GM10248 (cell line): ENCODE measurements around the gene BRD3.

Experiments
- CTCF ChIA-PET: fragments of 300-600 bp; sonication (Branson Sonifier 250); formaldehyde crosslinking; extraction: SDS; loops from one replicate; lab custom pipeline; 2021; ENCODE audit warnings: antibody characterized with exemption; lab: Yijun Ruan, JAX
- POLR2A ChIA-PET: fragments of 350-650 bp; sonication (Branson Sonifier 250); formaldehyde crosslinking; extraction: SDS; loops from one replicate; lab custom pipeline; 2020; ENCODE audit warnings: antibody characterized with exemption; lab: Yijun Ruan, JAX
- DNase-seq: peaks from one replicate; pipeline ENCODE4 v3.0.0; 2012; ENCODE audit errors: extremely low spot score
- TF ChIP-seq, protein P1 (sequence below): IDR thresholded peaks from 2 replicates; pipeline ENCODE4 v1.5.1; 2012; ENCODE audit warnings: mild to moderate bottlenecking, low read depth; ENCODE audit errors: extremely low read depth, missing control alignments, control extremely low read depth

BRD3 gene

GRCh38 chr9:134066913-134067851 is 644 bp downstream of the BRD3 start:
- POLR2A ChIA-PET = no interaction called here
- CTCF ChIA-PET = interaction anchor here (1.3 kb wide), 1 partner anchor 95 kb away, joined by 3 read pairs; no protein-coding TSS in a partner anchor
- TF ChIP-seq, protein P1, sequence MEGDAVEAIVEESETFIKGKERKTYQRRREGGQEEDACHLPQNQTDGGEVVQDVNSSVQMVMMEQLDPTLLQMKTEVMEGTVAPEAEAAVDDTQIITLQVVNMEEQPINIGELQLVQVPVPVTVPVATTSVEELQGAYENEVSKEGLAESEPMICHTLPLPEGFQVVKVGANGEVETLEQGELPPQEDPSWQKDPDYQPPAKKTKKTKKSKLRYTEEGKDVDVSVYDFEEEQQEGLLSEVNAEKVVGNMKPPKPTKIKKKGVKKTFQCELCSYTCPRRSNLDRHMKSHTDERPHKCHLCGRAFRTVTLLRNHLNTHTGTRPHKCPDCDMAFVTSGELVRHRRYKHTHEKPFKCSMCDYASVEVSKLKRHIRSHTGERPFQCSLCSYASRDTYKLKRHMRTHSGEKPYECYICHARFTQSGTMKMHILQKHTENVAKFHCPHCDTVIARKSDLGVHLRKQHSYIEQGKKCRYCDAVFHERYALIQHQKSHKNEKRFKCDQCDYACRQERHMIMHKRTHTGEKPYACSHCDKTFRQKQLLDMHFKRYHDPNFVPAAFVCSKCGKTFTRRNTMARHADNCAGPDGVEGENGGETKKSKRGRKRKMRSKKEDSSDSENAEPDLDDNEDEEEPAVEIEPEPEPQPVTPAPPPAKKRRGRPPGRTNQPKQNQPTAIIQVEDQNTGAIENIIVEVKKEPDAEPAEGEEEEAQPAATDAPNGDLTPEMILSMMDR = no peak
- no peak for DNase-seq

DNA sequence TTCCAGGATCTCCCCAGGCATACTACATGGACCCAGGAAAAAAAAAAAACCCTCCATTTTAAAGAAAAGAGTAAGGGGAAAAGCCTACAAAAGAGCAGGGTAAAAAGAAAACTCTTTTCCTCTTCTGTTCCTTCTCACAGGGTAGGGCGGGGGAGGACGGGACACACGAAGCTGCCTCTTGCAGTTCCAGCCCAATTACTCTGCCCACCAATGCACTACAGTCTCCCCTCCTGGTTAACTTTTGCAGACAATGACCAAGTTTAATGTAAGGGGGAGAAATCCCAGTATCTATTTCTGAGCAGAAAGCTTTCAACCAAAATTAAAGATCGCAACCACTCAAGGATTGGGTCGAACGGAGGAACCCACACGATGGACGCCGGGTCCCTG is 1.3 kb downstream of the BRD3 start:
- CTCF ChIA-PET = interaction anchor here (1.0 to 2.5 kb wide), 3 partner anchors 15 to 324 kb away, joined by 3 to 7 read pairs (median 3); no protein-coding TSS in a partner anchor
- TF ChIP-seq, protein P1 = no peak
- POLR2A ChIA-PET = no interaction called here
- no peak for DNase-seq

DNA sequence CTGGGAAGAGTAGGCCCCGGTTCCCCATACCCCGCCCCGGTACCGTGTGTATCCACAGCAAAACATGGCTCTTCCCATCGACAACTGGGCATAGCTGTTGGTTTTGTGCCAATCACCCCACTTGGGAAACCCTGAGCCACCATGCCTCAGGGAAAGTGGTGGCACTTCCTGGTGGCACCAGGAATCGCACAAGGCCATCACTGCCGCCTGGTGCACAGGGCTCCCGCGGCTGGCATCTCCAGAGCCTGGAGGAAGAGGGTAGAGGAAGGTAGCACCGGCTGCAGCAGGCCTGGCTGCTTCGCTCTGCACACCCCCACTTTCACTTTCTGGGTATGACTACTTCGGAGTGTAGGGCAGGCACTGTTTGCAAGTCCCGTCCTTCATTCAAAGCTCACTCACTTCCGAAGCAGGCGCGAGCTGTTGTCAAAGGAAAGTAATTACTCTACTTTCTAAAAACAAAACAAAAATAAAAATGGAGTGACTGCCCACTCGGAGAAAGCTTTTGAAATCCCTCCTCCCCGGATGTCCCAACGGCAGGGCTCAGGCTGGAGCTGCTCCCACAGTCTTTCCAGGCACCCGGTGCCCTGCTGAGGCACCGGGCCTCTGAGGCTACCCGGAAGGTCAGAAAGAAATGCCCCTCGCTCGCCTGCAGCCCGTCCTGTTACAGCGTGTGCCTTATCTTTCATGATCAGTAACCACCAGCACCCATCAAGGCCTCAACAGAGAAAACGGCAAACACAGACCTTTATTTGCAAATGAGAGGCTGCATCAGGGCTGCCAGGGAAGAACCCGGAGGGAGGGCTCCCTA is 2.0 kb downstream of the BRD3 start:
- DNase-seq = peak; percentile 88
- TF ChIP-seq, protein P1 = no peak
- CTCF ChIA-PET = interaction anchor here (0.9 to 2.5 kb wide), 5 partner anchors 15 to 323 kb away, joined by 3 to 7 read pairs (median 3); no protein-coding TSS in a partner anchor
- POLR2A ChIA-PET = no interaction called here

- TF ChIP-seq, protein P1 = no peak
- ChIA-PET CTCF (interaction anchor here (2.5 kb wide), 1 partner anchor 14 kb away, joined by 7 read pairs; no protein-coding TSS in a partner anchor), POLR2A (no interaction called here)
- no peak for DNase-seq
Measured at GRCh38 chr9:134064711-134065110, 3.1 kb downstream of the BRD3 start.

- ChIA-PET CTCF (interaction anchor here (2.5 kb wide), 1 partner anchor 13 kb away, joined by 7 read pairs; no protein-coding TSS in a partner anchor), POLR2A (no interaction called here)
- no peak for DNase-seq
- TF ChIP-seq, protein P1 = no peak
Measured at GRCh38 chr9:134063571-134064450, 4.0 kb downstream of the BRD3 start.

DNA sequence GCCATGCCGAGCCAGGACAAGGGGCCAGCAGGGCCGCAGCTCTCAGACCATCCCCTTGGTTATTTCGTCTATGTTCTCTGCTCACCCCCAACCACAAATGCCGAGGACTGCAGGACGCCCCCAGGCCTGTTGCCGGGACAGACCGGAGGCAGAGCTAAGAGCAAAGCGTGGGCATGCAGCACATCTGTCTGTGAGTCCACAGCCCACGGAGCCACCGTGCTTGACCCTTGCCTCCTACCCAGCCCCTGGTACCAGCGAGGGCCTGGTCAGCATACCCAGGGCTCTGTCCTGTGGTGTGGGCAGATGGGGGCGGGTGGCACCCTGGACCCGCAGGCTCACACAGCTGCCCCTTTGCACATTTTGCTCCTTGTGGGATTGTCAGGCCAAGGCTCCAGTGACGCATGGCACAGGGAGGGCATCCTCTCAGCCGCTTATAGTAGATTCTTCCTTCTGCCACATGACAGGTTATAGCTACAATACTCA is 4.7 kb downstream of the BRD3 start:
- TF ChIP-seq, protein P1 = no peak
- no peak for DNase-seq
- ChIA-PET POLR2A (no interaction called here), CTCF (no interaction called here)
